RKO (cell line): ENCODE measurements around the gene NMUR1.

Source experiments
- DNase-seq: peaks from one replicate; pipeline ENCODE4 v3.0.0-alpha.2; 2016; ENCODE audit warnings: low spot score

The NMUR1 gene

DNA sequence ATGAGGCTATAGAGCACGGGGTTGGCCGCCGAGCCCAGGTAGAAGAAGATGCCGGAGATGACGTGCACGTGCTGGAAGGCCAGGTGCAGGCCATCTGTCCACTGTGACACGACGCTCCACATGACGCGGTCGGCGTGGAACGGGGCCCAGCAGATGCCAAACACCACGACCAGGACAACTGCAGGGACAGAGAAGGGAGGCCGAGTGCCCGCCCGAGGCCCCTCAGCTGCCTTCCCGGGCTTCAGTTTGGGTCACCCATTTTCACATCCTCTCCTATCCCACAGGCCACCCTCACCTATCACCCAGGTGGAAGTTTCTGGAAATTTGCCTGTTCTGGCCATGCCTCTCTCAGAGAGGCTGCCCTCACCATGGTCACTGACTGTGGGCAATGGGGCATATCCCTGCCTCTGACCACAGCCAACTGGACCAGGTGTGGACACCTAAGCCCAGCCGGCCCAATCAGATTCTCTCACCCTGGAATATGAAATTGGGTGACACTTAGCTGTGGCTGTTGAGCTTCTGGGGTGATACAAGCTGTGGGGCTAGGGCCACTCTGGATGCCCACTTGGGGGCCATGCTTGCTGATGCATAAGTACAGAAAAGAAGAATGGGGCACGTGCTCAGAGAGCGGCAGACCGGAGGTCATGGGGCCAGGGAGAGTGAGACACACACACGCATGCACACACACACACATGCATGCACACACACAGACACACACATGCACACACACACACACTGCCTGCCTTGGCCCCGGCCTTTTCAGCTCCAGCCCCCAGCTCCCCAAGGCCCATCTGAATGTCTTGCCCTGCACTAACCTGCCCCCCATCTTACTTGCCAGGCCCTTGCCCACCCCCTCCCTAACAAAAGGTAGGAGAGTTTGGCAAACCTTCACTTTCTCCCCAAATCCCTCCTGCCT, 4.7 kb downstream of the NMUR1 start:
- DNase-seq: no peak

DNA sequence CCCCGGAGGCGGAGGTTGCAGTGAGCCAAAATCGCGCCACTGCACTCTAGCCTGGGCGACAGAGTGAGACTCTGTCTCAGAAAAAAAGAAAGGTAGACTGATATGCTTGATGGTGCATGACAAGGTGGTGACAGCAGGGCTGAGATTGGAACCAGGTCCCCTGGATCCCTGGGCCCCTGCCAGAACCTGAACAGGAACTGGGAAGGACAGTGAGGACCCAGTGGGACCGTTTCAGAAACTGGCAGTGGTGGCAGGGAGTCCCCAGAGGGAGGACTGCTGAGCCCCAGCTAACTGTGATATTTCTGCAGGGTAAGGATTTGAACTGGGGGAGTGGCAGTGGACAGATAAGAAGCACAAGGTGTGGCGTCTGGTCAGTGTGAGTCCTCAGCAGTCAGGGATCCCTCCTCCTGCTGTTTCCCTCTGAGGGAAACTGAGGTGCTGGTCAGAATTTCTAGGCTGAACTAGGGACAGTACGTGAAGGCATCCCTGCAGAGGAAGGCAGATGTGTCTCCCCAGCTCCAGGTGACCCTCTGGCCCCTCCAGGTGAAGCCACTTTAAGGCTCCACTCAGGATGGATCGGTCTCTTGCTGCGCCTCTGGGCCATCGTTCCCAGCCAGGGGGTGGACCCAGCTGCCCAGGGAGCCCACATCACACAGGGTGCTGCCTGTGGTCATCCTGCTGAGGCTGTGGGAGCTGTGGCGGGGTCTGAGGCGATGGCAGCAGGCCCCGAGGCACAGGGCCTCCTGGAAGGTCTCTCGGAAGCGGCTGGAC, 5.6 kb downstream of the NMUR1 start:
- no peak for DNase-seq

DNA sequence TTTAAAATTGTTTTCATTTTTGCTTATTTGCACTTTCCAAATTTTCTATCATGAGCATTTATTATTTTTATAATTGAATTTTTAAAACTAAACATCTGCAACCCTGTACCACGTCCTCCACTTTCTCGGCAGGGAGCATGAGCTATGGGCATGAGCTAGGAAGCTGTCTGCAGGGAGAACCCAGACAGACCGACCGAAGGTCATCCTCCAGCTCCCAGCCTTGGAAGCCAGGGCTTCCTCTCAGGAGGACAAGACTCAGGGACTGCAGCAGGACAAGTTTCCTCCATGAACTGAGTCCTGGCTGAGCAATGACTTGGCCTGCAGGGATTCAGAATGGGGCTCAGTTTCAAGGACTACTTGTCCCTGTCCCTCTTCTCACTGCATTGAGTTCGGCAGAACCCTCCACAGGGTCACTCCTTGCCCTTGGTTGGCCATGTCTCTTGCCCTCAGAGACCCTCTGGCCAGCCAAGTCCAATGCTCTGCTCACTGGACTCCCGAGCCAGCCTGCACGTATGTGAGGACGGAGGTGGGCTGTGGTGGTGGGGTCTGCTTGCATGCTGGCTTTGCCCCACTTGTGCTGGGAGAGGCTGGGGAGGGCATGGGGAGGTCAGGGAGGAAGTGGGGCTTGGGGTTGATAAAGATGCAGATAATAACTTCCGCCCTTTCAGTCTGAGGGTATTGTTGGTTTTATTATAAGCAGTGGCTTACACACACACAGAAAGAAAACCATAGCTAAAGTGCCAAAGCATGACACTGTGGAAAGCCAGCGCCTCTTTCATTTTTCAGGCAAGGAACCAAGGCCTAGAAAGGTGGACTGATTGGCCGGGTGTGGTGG, 6.6 kb downstream of the NMUR1 start:
- DNase-seq: no peak

DNA sequence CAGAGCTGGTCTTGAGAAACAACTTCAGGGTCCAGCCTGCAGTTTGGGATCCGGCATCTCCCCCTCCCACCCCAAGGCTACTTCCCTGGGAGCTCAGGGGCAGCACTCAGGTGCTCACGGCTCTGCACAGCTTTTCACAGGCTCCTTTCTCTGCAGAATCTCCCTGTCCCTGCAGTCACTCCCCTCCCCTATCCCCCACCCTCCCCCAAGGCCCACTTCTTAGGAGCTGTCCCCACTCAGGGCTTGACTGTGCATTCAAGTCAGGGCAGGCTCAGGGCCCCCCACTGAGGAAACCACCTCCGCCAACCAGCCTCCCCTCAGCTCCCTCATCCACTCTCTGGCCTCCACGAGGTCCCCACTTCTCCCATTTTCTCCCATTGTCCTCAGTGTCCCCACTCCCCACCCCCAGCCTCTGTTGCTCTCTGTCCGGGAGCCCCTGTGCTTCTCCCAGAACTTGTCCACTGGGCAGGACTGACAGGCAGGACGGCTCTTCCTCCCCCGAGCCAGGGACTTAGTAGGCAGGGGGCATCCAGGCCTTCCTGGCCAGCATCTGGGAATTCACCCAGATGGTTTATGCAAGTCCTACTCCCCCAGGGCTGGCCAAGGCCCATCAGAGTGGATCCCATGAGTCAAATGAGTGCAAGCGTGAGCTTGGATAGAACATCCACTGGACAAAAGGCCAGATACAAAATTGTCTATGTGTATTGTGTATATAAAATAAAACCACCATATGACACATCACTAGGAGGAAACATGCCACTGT, 7.6 kb downstream of the NMUR1 start:
- no peak for DNase-seq

DNA sequence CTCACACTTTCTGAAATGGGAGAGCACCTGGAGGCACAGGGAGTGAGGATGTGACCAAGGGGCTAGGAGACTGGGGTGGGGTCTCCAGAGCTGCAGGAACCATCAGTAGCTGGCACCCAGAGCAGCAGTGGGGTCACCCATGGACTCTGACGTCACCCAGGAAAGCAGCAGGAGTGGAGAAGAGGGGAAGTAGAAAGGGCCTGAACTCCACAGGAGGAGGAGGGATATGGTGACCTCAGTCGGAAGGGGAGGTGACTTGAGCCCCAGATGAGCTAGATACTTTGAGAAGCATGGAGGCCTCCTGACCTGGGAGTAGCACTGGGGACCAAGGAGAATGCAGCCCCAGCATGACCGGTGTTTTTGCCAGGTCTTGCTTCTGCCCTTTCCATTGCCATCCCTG, 8.8 kb downstream of the NMUR1 start:
- DNase-seq: no peak

DNA sequence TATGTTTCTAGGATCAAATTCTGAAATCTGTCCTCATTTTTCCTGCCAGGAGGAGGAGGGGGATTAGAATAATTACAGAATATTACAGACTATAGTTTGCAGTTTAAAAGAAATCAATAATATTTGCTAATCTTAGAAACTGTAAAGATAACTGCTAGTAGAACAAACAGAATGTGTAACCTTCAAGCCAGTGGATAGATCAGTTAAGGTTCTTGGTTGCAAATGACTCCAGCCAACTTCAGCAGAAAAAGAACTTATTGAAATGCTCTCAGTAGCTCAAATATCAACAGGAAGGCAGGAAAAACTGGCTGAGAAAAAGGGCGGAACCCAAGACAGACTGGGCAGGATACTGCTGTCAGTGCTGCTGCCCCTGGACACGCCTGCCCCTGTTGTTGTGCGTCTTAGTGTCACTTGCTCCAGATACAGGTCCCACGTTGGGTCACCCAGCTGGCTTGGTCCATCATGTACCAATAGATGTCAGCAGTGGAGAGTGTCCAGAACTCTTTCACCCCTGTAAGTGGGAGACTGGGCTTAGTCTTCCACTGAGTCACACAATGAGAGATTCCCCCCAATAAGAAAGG, 10.2 kb downstream of the NMUR1 start:
- DNase-seq: no peak

DNA sequence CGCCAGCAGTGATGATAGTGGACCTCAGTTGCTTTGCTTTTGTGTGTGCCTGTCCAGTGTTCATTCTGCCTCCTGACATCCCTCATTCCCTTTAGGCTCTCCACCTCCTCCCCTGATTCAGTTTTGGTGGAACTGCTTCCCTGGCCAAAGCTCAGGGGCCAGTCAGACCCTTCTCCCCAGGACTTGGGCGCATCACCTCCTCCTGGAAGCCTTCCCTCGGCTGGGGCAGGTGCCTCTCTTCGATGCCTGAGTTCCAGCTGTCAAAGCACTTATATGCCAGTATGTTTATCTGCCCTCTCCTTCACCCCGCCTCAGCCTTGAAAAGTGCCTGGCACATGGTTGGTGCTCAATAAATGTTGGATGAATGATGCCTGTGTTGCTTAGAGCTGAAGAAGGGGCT, 11.5 kb downstream of the NMUR1 start:
- no peak for DNase-seq

DNA sequence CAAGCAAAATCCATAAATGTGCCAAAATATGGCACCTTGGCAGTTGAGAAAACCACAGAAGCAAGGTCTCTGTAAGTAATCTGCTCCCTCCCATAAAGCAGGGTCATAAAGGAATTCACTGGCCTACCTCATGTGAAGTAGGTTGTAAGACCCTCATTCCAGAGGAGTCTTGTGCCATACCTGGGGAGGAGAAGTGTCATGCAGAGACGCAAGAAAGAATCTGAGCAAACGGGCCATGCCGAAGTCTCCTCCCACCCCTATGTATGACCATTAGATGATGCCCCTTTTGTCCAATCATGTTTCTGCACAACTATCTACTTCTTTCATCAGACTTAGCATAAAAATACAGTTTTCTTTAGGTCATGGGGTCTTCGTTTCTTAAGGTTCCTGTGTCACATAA, 14.6 kb downstream of the NMUR1 start:
- no peak for DNase-seq

DNA sequence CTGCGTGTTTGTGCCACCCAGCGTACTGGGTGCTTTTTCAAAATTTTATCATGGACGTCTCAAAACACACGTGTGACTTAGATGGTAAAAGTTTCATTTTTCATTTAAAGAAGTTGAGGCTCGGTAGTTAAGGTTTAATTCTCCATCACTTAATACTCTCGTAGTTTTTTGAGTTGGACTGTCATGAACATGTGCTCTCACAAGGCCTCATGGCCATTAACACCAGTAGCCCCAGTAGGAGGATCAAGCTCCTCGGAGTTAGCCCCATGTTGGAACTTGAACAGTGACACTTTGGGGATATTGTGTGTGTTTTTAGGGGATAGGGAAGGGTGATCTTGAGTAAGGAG, 15.3 kb downstream of the NMUR1 start:
- DNase-seq: no peak

DNA sequence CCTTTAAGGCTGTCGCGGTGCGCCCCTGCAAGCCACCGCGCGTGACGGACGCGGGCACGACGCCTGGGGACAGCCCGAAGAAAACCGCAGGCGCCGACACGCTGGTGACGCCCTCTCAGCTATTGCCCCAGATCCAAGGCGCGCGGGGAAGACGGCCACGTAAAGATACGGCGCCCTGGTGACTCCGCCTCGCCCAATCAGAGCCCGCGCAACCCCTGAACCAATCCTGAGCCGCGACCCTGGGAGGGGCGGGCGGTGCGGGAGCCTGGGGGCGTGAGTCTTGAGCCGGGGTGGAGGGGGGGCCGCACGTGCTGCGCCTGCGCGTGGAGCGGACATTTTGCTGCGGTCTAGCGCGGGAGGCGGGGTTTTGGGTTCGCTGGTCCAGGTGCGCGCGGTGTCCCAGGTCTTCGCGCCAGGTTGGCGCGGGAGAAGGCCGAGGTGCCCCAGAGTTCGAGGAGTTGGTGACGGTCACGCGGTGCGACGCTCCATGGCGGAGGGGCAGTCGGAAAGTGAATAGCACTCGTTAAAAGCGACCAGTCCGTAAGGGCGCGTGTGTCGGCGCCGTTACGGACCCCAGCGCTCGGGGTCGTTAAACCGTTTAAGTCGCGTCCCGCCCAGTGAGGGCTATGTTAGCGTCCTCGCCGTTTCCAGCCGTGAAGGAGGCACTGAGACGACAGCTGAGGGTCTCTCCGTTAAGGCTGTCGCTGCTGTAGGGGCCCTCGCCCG, 15.9 kb downstream of the NMUR1 start:
- peak; percentile 91 for DNase-seq

DNA sequence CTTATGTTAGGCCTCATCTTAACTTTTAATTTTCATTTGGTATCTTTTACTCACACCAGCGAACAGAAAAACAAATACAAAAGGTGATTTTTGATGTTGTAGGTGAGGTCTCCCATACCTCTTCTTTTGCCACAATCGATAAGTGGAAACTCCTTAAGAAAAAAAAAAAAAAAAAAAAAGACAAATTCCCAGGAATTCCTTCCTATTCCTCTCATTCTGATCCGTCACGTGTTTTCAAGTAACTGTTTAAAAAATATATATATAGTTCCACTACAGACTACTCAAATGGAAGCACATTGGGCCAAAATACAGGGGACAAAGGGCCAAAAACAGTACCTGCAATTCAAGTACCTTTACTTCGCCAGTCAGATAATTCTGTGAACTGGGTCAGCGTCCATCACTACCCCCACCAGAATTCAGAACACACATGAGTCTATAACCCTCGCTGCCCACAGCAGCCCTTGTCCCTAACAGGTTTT, 16.5 kb downstream of the NMUR1 start:
- no peak for DNase-seq

DNA sequence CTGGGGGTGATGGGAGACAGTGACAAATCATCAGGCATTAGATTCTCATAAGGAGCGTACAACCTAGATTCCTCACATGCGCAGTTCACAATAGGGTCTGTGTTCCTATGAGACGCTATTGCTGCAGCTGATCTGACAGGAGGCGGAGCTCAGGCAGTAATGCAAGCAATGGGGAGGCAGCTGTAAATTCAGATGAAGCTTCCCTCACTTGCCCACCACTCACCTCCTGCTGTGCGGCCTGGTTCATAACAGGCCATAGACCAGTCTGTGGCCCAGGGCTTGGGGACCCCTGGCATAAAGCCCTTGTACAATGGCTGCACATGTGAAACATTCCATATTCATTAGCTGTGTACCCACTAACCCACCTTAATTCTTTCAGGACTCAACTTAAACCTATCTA, 18.0 kb downstream of the NMUR1 start:
- DNase-seq: no peak

DNA sequence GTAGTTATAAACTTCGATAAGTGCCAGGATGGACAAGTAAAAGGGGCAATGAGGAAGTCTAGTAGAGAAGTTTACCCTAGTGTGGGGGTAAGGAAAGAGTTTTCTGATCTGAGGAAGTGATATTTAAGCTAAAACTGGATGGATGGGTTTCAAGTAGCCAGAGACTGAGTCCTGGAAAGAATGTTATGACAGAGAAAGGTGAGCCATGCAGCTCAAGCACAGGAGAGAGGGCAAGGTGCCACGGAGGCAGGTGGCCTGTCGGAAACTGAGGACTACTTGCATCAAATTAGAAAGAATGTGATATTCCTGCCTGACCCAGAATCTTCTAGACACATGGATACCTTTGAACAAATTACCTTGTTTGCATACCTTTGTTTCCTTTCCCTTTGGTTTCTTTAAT, 26.5 kb downstream of the NMUR1 start:
- DNase-seq: no peak

DNA sequence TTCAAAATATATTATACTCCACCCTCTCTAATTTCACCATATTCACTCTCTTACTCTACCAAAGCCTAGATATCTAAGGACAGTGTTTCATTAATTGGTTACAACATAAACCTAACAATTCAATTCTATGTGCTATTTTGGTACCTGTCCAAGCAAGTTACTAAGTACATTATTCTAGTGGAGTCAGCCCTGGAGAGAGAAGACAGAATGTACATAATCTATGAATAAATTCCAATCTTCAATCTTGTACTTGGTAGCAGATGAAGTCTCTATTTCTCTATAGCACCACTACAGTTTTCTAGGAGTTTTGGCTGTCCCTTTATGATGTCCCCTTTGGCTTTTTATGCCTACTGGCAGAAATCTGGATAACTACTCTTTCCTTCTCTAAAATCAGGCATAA, 27.6 kb downstream of the NMUR1 start:
- DNase-seq: no peak

DNA sequence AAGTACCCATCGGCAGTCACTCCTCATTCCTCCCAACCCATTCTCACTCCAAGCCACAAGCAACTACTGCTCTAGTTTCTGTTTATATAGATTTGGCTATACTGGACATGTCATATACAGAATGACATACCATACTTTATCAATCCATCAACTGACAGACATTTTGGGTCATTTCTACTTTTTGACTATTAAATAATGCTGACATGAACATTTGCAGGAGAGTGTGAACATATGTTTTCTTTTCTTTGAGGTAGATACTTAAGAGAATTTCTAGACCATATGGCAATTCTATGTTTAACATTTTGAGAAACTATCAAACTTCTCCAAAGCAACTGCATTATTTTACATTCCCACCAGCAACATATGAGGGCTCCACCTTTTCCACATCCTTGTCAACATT, 32.6 kb downstream of the NMUR1 start:
- no peak for DNase-seq

DNA sequence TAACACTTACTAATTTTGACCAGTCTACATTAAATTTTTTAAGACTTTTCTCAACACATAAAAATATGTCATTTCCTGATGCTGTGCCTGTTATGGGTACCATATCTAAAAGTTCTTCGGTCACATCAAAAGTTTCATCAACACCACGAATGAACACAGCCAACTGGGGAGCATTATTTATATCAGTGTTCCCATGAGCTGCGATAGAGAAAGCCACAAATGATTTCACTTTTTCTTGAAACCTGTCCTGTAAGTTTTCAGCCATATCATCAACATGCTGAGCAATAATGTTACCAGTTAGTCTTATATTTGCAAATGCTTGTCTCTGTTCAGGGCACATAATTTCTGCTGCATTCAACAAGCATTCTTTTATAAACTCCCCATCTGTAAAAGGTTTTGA, 35.6 kb downstream of the NMUR1 start:
- DNase-seq: no peak

DNA sequence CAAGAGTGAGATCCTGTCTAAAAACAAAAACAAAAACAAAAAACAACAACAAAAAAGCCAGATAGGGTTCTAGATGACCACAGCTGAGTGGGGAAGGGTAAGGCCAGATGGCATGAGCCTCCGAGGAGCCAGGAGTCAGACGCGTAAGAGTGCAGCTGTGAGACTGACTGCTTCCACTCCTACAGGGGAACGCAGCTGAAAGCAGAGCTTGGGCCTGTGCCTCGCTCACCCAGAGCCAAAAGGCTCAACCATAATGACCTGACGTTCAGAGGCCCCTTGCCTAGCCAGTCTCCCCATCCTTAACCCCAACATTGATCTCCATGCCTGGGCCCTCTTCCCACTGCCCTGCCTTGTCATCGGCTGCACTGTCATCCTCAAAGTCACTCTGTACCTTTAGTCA, 39.4 kb downstream of the NMUR1 start:
- DNase-seq: no peak

DNA sequence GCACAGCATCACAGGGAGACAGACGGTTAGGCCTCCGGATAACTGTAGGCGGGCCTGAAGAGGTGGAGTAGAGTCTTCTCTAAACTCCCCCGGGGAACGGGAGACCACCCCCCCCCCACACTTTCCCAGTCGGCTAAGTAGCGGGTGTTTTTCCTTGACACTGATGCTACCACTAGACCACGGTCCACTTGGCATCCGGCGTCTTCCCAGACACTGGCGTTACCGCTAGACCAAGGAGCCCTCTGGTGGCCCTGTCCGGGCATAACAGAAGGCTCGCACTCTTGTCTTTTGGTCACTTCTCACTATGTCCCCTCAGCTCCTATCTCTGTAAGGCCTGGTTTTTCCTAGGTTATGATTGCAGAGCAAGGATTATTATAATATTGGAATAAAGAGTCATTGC, 40.3 kb downstream of the NMUR1 start:
- DNase-seq: no peak

DNA sequence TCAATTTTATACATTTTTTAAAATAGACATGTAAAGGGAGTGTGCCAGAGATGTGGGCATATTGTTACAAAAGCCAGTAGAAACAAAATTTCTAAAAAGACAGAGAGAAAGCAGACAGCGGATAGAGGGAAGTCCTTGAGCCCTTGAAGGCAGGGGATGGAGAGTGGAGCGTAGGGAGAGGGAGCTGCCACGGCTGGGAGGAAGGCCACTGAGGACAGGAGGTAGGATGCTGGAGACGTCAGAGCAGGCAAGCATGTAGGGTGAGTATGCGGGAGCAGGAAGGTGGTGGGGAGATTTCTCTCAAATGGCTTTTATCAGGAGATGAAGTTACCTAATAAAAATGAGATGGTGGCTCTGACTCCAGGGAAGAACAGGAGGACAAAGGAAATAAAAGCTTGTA, 41.9 kb downstream of the NMUR1 start:
- DNase-seq: no peak

DNA sequence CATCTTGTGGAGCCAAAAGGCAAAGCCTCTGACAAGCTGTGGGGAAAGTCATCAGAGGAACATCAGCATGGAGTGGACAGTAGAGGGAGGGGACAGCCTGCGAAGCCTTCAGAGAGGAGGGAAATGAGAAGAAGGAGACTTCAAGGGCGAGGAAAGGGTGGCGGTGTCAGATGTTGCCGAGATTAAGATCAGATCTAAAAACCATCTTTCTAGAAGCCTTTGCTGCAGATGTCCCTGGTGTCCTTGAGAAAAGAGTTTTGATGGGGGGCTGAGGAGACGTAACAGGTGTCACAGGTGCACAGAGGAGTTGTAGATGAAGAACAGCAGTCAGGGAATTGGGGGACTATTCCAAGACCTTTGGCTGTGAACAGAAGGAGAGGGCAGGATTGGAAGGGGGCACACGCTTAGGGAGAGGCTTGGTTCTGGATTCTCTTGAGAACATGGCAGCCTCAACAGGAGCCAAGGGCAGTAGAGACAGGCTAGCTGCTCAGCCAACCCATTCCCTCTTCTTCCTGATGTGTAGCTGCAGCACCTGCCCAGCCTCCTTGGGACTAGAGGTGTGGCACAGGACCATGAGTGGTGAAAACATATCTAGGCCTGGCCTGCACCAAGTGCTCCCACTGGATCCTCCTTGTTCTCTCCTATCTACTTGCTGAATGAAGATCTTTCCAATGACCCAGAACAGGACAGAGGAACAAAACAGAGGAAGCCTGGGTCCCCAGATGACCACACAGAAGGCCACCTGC, 43.2 kb downstream of the NMUR1 start:
- DNase-seq: no peak
